Liver (tissue), 9 donors: ENCODE data around the gene SBK3. TPM values are rescaled to one million over a fixed set of nuclear protein-coding genes. Genes with fewer than 3 reads are reported as not detected.

Source experiments
- DNase-seq: peaks from one replicate; pipeline ENCODE4 v3.0.0-alpha.2; 2017; ENCODE audit warnings: low spot score
- H3K27ac ChIP-seq, 2 donors: one replicate each; pipeline ENCODE4 v1.7.0; 2013; ENCODE audit warnings: inconsistent platforms in 2 of 2, low read length in 2 of 2, control low read depth in 1 of 2, low read depth in 1 of 2, mild to moderate bottlenecking in 1 of 2
- H3K27me3 ChIP-seq, 4 donors: one replicate each; pipeline versions ENCODE4 v1.6.1 to v1.7.0; 2013; ENCODE audit warnings: low read length in 3 of 4, inconsistent platforms in 1 of 4, mild to moderate bottlenecking in 1 of 4, moderate library complexity in 1 of 4; ENCODE audit not compliant: control insufficient read depth in 4 of 4, insufficient read depth in 4 of 4
- H3K36me3 ChIP-seq, 4 donors: one replicate each; pipeline versions ENCODE4 v1.6.1 to v1.7.0; 2013; ENCODE audit warnings: low read length in 3 of 4, mild to moderate bottlenecking in 3 of 4, low read depth in 1 of 4, moderate library complexity in 1 of 4; ENCODE audit not compliant: control insufficient read depth in 4 of 4, insufficient read depth in 3 of 4
- H3K4me1 ChIP-seq, 4 donors: one replicate each; pipeline versions ENCODE4 v1.6.1 to v1.7.0; 2013; ENCODE audit warnings: low read length in 3 of 4, mild to moderate bottlenecking in 3 of 4, moderate library complexity in 1 of 4; ENCODE audit not compliant: control insufficient read depth in 4 of 4, insufficient read depth in 4 of 4
- H3K4me3 ChIP-seq, 3 donors: one replicate each; pipeline versions ENCODE4 v1.6.1 to v1.7.0; 2013; ENCODE audit warnings: low read length in 3 of 3, control low read depth in 1 of 3, low read depth in 1 of 3, mild to moderate bottlenecking in 1 of 3
- H3K9ac ChIP-seq, 2 donors: one replicate each; pipeline ENCODE4 v1.7.0; 2013; ENCODE audit warnings: low read length in 2 of 2, mild to moderate bottlenecking in 2 of 2, moderate library complexity in 2 of 2, control low read depth in 1 of 2, low read depth in 1 of 2
- H3K9me3 ChIP-seq, 4 donors: one replicate each; pipeline versions ENCODE4 v1.6.1 to v1.7.0; 2013; ENCODE audit warnings: low read length in 3 of 4; ENCODE audit not compliant: control insufficient read depth in 4 of 4
- EGR1 ChIP-seq, 2 donors: IDR thresholded peaks; 2 replicates each; pipeline ENCODE4 v1.6.1; 2016 to 2018; ENCODE audit warnings: antibody characterized with exemption in 2 of 2, low read depth in 2 of 2
- FOXA1 ChIP-seq: IDR thresholded peaks from 2 replicates; pipeline ENCODE4 v1.6.1; 2016; ENCODE audit warnings: antibody characterized with exemption
- FOXA2 ChIP-seq: IDR thresholded peaks from 2 replicates; pipeline ENCODE4 v1.6.1; 2016; ENCODE audit warnings: antibody characterized with exemption
- GABPA ChIP-seq, 2 donors: IDR thresholded peaks in 1 of 2; conservative IDR thresholded peaks in 1 of 2; 2 replicates each; pipeline ENCODE4 v1.6.1; 2016; ENCODE audit warnings: antibody characterized with exemption in 2 of 2, mild to moderate bottlenecking in 1 of 2, moderate library complexity in 1 of 2
- HNF4A ChIP-seq, 2 donors: conservative IDR thresholded peaks; 2 replicates each; pipeline ENCODE4 v1.6.1; 2016; ENCODE audit warnings: antibody characterized with exemption in 2 of 2, mild to moderate bottlenecking in 2 of 2
- HNF4G ChIP-seq: IDR thresholded peaks from 2 replicates; pipeline ENCODE4 v1.6.1; 2016; ENCODE audit warnings: antibody characterized with exemption
- JUND ChIP-seq, 2 donors: IDR thresholded peaks; 2 replicates each; pipeline ENCODE4 v1.6.1; 2016; ENCODE audit warnings: antibody characterized with exemption in 2 of 2
- RAD21 ChIP-seq, 2 donors: IDR thresholded peaks; 2 replicates each; pipeline ENCODE4 v1.6.1; 2016; ENCODE audit warnings: antibody characterized with exemption in 2 of 2, mild to moderate bottlenecking in 2 of 2
- REST ChIP-seq: IDR thresholded peaks from 2 replicates; pipeline ENCODE4 v1.6.1; 2016; ENCODE audit warnings: antibody characterized with exemption, mild to moderate bottlenecking
- TAF1 ChIP-seq: conservative IDR thresholded peaks from 2 replicates; pipeline ENCODE4 v1.6.1; 2016; ENCODE audit warnings: antibody characterized with exemption, mild to moderate bottlenecking
- YY1 ChIP-seq: IDR thresholded peaks from 2 replicates; pipeline ENCODE4 v1.6.1; 2016; ENCODE audit warnings: antibody characterized with exemption, mild to moderate bottlenecking
- ZBTB33 ChIP-seq: IDR thresholded peaks from 2 replicates; pipeline ENCODE4 v1.6.1; 2016; ENCODE audit warnings: antibody characterized with exemption
- WGBS: extraction: QIAGEN DNeasy Blood & Tissue Kit; methylation state at CpG from one replicate; pipeline ENCODE4 v1.1.7; 2013; 5-methylcytosine and 5-hydroxymethylcytosine counted together
- polyA plus RNA-seq, 2 donors: library from polyadenylated mRNA; stranded (reverse) in 1 of 2; unstranded in 1 of 2; fragments of 200-250 nt in 1 of 2; fragments of >200 nt in 1 of 2; fragmentation: Nextera tagmentation in 1 of 2; extraction: Ambion mirVana in 1 of 2; gene quantifications; one replicate each; pipeline versions ENCODE4 v1.2.1 to v1.2.3, GENCODE V29; 2013 to 2015
- total RNA-seq, 2 donors: library from RNA; depleted of rRNA; stranded (reverse); fragments of >200 nt; gene quantifications; one replicate each; pipeline ENCODE4 v1.2.3, GENCODE V29; 2014
- TF ChIP-seq, protein P1 (sequence below): fragments of 150-350 bp; IDR thresholded peaks from 2 replicates; pipeline ENCODE4 v1.5.1; 2017; ENCODE audit warnings: improper control_type of control experiment, low read depth, low read length; ENCODE audit not compliant: missing input control
- TF ChIP-seq, protein P2 (sequence below): IDR thresholded peaks from 2 replicates; pipeline ENCODE4 v1.6.1; 2016; ENCODE audit warnings: antibody characterized with exemption
- TF ChIP-seq, protein P3 (sequence below): IDR thresholded peaks from 2 replicates; pipeline ENCODE4 v1.6.1; 2016; ENCODE audit warnings: antibody characterized with exemption
- donor health status: healthy.
- donor health status: healthy.
- donor health status: healthy.
- donor health status: healthy.
- donor health status: healthy.

Gene SBK3
- total and polyA plus RNA-seq, 4 donors, result 0.03 TPM; not detected in 3

DNA sequence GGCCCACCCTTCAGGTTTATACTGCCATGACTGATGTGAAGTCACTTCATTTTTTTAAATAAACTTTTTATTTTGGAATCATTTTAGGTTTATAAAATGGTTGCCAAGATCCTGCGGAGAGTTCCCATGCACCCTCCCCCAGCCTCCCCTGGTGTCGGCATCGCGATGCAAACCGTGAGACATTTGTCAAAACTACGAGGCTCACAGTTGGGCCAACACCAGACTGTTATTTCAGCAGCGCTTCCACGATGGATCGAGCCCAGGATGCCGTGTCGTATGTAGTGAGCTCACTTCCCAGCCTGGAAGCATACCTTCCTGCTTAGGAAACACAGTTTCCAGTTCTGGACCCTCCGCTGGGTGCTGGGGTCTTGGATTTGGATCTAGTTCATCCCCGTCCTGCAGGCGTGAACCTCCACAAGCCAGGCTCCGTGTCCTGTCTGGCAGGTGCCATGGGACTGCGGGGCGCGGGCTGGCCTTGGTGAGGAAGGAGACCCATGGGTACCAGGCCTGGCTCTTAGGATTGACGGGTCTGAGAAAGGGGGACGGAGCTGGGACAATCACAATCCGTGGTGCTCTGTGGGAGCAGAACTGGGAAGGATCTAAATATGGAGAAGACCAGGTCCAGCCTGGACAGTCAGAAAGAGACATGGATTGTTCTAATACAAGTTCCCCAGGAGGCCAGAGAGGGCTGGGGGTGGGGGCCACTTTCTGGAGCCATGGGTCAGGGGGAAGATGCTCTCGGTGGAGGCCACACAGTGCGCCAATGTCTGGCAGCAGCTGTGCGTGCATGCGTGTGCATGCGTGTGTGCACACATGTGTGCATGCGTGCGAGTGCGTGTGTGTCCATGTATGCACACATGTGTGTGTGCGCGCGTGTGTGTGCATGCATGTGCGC is 6.0 kb downstream of the SBK3 start:
- Histone ChIP-seq H3K36me3 (no peaks in the 10 kb centered on the region), H3K27me3 (no peaks in the 10 kb centered on the region), H3K9ac (no peak overlapping the region), H3K4me3 (no peak overlapping the region), H3K4me1 (no peaks in the 10 kb centered on the region), H3K9me3 (no peaks in the 10 kb centered on the region), H3K27ac (no peak overlapping the region)
- 86% methylated on average over 33 of the region's 33 CpGs for WGBS
- no peak for DNase-seq
- TF ChIP-seq, protein P1, sequence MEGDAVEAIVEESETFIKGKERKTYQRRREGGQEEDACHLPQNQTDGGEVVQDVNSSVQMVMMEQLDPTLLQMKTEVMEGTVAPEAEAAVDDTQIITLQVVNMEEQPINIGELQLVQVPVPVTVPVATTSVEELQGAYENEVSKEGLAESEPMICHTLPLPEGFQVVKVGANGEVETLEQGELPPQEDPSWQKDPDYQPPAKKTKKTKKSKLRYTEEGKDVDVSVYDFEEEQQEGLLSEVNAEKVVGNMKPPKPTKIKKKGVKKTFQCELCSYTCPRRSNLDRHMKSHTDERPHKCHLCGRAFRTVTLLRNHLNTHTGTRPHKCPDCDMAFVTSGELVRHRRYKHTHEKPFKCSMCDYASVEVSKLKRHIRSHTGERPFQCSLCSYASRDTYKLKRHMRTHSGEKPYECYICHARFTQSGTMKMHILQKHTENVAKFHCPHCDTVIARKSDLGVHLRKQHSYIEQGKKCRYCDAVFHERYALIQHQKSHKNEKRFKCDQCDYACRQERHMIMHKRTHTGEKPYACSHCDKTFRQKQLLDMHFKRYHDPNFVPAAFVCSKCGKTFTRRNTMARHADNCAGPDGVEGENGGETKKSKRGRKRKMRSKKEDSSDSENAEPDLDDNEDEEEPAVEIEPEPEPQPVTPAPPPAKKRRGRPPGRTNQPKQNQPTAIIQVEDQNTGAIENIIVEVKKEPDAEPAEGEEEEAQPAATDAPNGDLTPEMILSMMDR, result no peak
- TF ChIP-seq RAD21 (IDR thresholded peaks at IDR 0.05) (no peak), FOXA1 (no peak), REST (no peak), JUND (IDR thresholded peaks at IDR 0.05) (no peak), HNF4G (no peak), GABPA (IDR thresholded peaks at IDR 0.05 in 1 of 2, conservative IDR thresholded peaks at IDR 0.05 in 1 of 2) (no peak), ZBTB33 (no peak), TAF1 (no peak), EGR1 (IDR thresholded peaks at IDR 0.05; ENCODE audit: low read depth in 2 of 2) (no peak), YY1 (no peak), FOXA2 (no peak), HNF4A (conservative IDR thresholded peaks at IDR 0.05) (no peak)
- TF ChIP-seq, protein P2, sequence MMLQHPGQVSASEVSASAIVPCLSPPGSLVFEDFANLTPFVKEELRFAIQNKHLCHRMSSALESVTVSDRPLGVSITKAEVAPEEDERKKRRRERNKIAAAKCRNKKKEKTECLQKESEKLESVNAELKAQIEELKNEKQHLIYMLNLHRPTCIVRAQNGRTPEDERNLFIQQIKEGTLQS, result no peak
- TF ChIP-seq, protein P3, sequence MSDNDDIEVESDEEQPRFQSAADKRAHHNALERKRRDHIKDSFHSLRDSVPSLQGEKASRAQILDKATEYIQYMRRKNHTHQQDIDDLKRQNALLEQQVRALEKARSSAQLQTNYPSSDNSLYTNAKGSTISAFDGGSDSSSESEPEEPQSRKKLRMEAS, result no peak
